Measurements from ENCODE around the gene CXCL10. TPM values are rescaled to one million over a fixed set of nuclear protein-coding genes. Genes with fewer than 3 reads are reported as not detected.

The CXCL10 gene
- total and polyA plus RNA-seq, 10 of the 15 experiments (the other 5 are each of a cell fraction or from before 2014, with no cell fraction given): 0.46 to 19.5 (median 2.6) TPM

DNA sequence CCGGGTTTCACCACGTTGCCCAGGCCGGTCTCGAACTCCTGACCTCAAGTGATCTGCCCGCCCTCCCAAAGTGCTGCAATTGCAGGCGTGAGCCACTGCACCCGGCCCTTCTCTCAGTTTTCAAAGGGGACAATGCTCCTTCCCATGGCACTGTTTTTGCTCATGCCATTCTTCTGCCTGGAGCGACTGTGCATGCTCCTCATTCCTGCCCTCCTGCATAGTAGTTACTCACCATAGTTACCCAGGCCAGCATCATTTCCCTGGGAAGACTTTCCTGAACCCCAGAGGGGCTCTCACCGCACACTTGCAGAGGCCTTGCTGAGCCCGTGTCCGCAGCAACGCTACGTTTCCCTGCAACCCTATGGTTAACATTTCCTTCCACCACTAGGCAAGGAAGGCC, 12.7 kb downstream of the CXCL10 start (continued):
- no peak for TF ChIP-seq HCFC1 (IDR thresholded peaks at IDR 0.05; ENCODE audit: low read length)
- TF ChIP-seq EGR1 (IDR thresholded peaks at IDR 0.05; ENCODE audit: borderline replicate concordance in 1 of 2, low read depth in 2 of 2, low read length in 2 of 2): no peak
- TF ChIP-seq BCL11A (IDR thresholded peaks at IDR 0.05; ENCODE audit: low read depth, low read length): no peak

DNA sequence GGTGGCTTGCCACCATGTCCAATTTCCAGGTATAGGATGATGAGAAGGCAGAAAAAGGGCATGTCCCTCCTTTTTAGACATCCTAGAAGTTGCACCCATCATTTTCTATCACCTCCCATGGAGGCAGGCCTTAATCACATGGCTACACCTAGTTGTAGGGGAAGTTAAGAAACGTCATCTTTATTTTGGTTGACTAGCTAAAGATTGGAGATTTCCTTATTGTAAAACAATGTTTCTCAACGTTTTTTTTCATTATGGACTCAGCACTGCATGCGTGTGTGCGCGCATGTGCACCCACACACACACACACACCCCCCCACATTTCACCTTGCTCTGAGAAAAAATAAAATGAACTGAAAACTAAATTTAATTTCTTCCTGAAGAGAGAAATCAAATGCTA, 14.0 kb downstream of the CXCL10 start:
- Histone ChIP-seq H2AFZ (ENCODE audit: control insufficient read depth, low read depth, low read length) (no peak overlapping the region), H3K4me1 (ENCODE audit: control insufficient read depth, insufficient read depth, low read length) (peaks cover 26% of the 10 kb centered on the region), H3K79me2 (ENCODE audit: control insufficient read depth, insufficient read depth, low read length) (no peaks in the 10 kb centered on the region), H3K9ac (ENCODE audit: control insufficient read depth, insufficient read depth, low read length) (no peak overlapping the region), H3K4me3 (no peak overlapping the region), H3K36me3 (ENCODE audit: control insufficient read depth in 2 of 2, insufficient read depth in 2 of 2, low read length in 1 of 2) (no peaks in the 10 kb centered on the region), H3K27me3 (replicated peaks in 1 of 2; ENCODE audit: control insufficient read depth in 2 of 2, insufficient read depth in 2 of 2, low read length in 1 of 2) (peaks cover 0 to 2% of the 10 kb centered on the region in 2 experiments; a peak in 1 of 4 replicates), H3K27ac (ENCODE audit: control insufficient read depth, insufficient read depth) (no peak overlapping the region), H4K20me1 (ENCODE audit: control insufficient read depth, insufficient read depth) (no peaks in the 10 kb centered on the region), H3K9me3 (replicated peaks; ENCODE audit: control insufficient read depth, insufficient read depth, low read length) (no peaks in the 10 kb centered on the region; the same call in 2 of the 3 replicates), H3K4me2 (ENCODE audit: control insufficient read depth, insufficient read depth) (no peak overlapping the region)
- BruUV-seq (replicated peaks): no TSS peak
- POLR2A ChIA-PET: no interaction called here
- 56% methylated on average over 5 of the region's 5 CpGs for WGBS (ENCODE audit: insufficient coverage, insufficient replicate concordance, low lambda C conversion rate, missing lambda C conversion rate)
- in situ Hi-C loops (cut with MboI) (no loop called here), intact Hi-C loops (cut with micrococcal nuclease; ENCODE audit: unreplicated experiment) (no loop called here)
- SMC1A ChIA-PET (ENCODE audit: uncharacterized antibody, unreplicated experiment): interaction anchor here (0.7 to 1.8 kb wide), 4 partner anchors 13 to 58 kb away, joined by 4 to 6 read pairs (median 5); no protein-coding TSS in a partner anchor
- no peak for FAIRE-seq
- CTCF ChIA-PET: interaction anchor here (1.4 to 3.4 kb wide), 3 partner anchors 13 to 53 kb away, joined by 4 to 18 read pairs (median 4); no protein-coding TSS in a partner anchor
- no peak for ATAC-seq
- DNase-seq (ENCODE audit: low read depth, low spot score): no peak
- RAD21 ChIA-PET (ENCODE audit: unreplicated experiment): interaction anchor here (0.6 to 0.7 kb wide), 2 partner anchors 15 to 53 kb away, joined by 3 read pairs; no protein-coding TSS in a partner anchor
- no peak for TF ChIP-seq JUNB (IDR thresholded peaks at IDR 0.05)
- TF ChIP-seq CBFB (IDR thresholded peaks at IDR 0.05; ENCODE audit: low read depth): no peak
- no peak for TF ChIP-seq TARDBP (IDR thresholded peaks at IDR 0.05; ENCODE audit: borderline replicate concordance)
- TF ChIP-seq SRF (IDR thresholded peaks at IDR 0.05; ENCODE audit: low read depth in 2 of 2, low read length in 2 of 2): no peak
- TF ChIP-seq, protein P1, sequence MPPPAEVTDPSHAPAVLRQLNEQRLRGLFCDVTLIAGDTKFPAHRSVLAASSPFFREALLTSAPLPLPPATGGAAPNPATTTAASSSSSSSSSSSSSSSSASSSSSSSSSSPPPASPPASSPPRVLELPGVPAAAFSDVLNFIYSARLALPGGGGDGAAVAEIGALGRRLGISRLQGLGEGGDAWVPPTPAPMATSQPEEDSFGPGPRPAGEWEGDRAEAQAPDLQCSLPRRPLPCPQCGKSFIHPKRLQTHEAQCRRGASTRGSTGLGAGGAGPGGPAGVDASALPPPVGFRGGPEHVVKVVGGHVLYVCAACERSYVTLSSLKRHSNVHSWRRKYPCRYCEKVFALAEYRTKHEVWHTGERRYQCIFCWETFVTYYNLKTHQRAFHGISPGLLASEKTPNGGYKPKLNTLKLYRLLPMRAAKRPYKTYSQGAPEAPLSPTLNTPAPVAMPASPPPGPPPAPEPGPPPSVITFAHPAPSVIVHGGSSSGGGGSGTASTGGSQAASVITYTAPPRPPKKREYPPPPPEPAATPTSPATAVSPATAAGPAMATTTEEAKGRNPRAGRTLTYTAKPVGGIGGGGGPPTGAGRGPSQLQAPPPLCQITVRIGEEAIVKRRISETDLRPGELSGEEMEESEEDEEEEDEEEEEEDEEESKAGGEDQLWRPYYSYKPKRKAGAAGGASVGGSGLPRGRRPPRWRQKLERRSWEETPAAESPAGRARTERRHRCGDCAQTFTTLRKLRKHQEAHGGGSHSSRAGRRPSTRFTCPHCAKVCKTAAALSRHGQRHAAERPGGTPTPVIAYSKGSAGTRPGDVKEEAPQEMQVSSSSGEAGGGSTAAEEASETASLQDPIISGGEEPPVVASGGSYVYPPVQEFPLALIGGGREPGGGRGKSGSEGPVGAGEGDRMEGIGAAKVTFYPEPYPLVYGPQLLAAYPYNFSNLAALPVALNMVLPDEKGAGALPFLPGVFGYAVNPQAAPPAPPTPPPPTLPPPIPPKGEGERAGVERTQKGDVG (CRISPR knock-in tag; IDR thresholded peaks at IDR 0.05): no peak
- no peak for TF ChIP-seq MYC (IDR thresholded peaks at IDR 0.05; ENCODE audit: insufficient read depth, insufficient read length, insufficient replicate concordance, low read length, severe bottlenecking)
- no peak for TF ChIP-seq LARP7 (IDR thresholded peaks at IDR 0.05)
- no peak for TF ChIP-seq RAD51 (IDR thresholded peaks at IDR 0.05)
- TF ChIP-seq PAX8 (IDR thresholded peaks at IDR 0.05): no peak
- TF ChIP-seq RELA (IDR thresholded peaks at IDR 0.05; ENCODE audit: borderline replicate concordance, partially characterized antibody): no peak
- no peak for TF ChIP-seq SUZ12 (IDR thresholded peaks at IDR 0.05; ENCODE audit: unreplicated experiment)
- TF ChIP-seq SMARCA5 (IDR thresholded peaks at IDR 0.05): no peak
- TF ChIP-seq, protein P2, sequence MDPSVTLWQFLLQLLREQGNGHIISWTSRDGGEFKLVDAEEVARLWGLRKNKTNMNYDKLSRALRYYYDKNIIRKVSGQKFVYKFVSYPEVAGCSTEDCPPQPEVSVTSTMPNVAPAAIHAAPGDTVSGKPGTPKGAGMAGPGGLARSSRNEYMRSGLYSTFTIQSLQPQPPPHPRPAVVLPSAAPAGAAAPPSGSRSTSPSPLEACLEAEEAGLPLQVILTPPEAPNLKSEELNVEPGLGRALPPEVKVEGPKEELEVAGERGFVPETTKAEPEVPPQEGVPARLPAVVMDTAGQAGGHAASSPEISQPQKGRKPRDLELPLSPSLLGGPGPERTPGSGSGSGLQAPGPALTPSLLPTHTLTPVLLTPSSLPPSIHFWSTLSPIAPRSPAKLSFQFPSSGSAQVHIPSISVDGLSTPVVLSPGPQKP (IDR thresholded peaks at IDR 0.05; ENCODE audit: low read depth, low read length): no peak
- no peak for TF ChIP-seq ZBED1 (IDR thresholded peaks at IDR 0.05; ENCODE audit: borderline replicate concordance)
- TF ChIP-seq GABPA (IDR thresholded peaks at IDR 0.05; ENCODE audit: low read depth): no peak

Data from GM12878 (cell line).